K562 (cell line): ENCODE measurements around the gene C15orf61. TPM values are rescaled to one million over a fixed set of nuclear protein-coding genes. Genes with fewer than 3 reads are reported as not detected.

Source experiments
- ATAC-seq: fragments of 200-7000 bp; cut with Tn5 transposase; 3 replicates; pipeline ENCODE4 v1.9.1; 2020; ENCODE audit warnings: moderate library complexity
- BruUV-seq: library from RNA; stranded (reverse); fragments of 400-500 nt; replicated peaks from 2 replicates; lab custom pipeline; 2021; lab: Mats Ljungman, UMichigan
- CTCF ChIA-PET: fragments of 300-600 bp; formaldehyde crosslinking; extraction: SDS; loops from one replicate; lab custom pipeline; 2021; ENCODE audit warnings: low intra/inter-chr PET ratio; lab: Yijun Ruan, JAX
- POLR2A ChIA-PET: fragments of 300-600, 350-650 bp; sonication (Branson Sonifier 250); formaldehyde crosslinking; extraction: SDS; loops from one replicate; lab custom pipeline; 2021; ENCODE audit warnings: antibody characterized with exemption, inconsistent platforms; lab: Yijun Ruan, JAX
- DNase-seq, 4 experiments: peaks; one replicate each; pipeline versions ENCODE4 v3.0.0 to v3.0.0-alpha.2; 2011 to 2018; ENCODE audit warnings: low spot score in 3 of 4, mixed read lengths in 3 of 4; ENCODE audit errors: extremely low read depth in 1 of 4
- FAIRE-seq: peaks from 2 replicates; lab custom pipeline; 2011; peaks lifted over from hg19 to GRCh38; lab: Jason Lieb, UNC
- H2AFZ ChIP-seq: 2 replicates; pipeline ENCODE4 v1.6.0; 2011; ENCODE audit warnings: low read depth, low read length, control low read depth, inconsistent platforms
- H3K27ac ChIP-seq: fragments of 200-600 bp; 3 replicates; pipeline ENCODE4 v1.8.0; 2011; ENCODE audit warnings: low read depth, mild to moderate bottlenecking, control low read depth, inconsistent platforms, low read length, moderate library complexity, mixed read lengths; ENCODE audit errors: extremely low read depth
- H3K27me3 ChIP-seq, 2 experiments: fragments of 300-600 bp in 1 of 2; 2 replicates in 1 of 2; 3 replicates in 1 of 2; pipeline versions ENCODE4 v1.6.0 to v1.8.0; 2011; ENCODE audit warnings: inconsistent platforms in 2 of 2, low read length in 2 of 2, mild to moderate bottlenecking in 1 of 2, mixed read lengths in 1 of 2, moderate library complexity in 1 of 2; ENCODE audit not compliant: control insufficient read depth in 2 of 2, insufficient read depth in 2 of 2
- H3K36me3 ChIP-seq: fragments of 300-600 bp; 3 replicates; pipeline ENCODE4 v1.8.0; 2011; ENCODE audit warnings: mild to moderate bottlenecking, low read length, inconsistent platforms; ENCODE audit not compliant: control insufficient read depth, insufficient read depth
- H3K4me1 ChIP-seq, 2 experiments: fragments of 200-600 bp in 1 of 2; replicated peaks in 1 of 2; 2 replicates in 1 of 2; 3 replicates in 1 of 2; pipeline versions ENCODE4 v1.5.1 to v1.8.0; 2011; ENCODE audit warnings: inconsistent platforms in 2 of 2, low read length in 2 of 2, mild to moderate bottlenecking in 1 of 2, mixed read lengths in 1 of 2, moderate library complexity in 1 of 2; ENCODE audit not compliant: control insufficient read depth in 2 of 2, insufficient read depth in 2 of 2
- H3K4me2 ChIP-seq: 2 replicates; pipeline ENCODE4 v1.6.1; 2011; ENCODE audit warnings: low read length, control low read depth, inconsistent platforms, mixed read lengths; ENCODE audit not compliant: insufficient read depth
- H3K4me3 ChIP-seq: fragments of 200-600 bp; sonication (generic), shearing (Covaris generic); 2 replicates; pipeline ENCODE4 v1.5.1; 2016; ENCODE audit warnings: control low read depth, inconsistent platforms
- H3K79me2 ChIP-seq: fragments of 200-600 bp; 3 replicates; pipeline ENCODE4 v1.8.0; 2011; ENCODE audit warnings: low read length, inconsistent platforms; ENCODE audit not compliant: control insufficient read depth, insufficient read depth
- H3K9ac ChIP-seq, 2 experiments: 2 replicates each; pipeline versions ENCODE4 v1.6.0 to v1.6.1; 2011; ENCODE audit warnings: low read depth in 2 of 2, low read length in 2 of 2, control low read depth in 1 of 2, inconsistent platforms in 1 of 2, mild to moderate bottlenecking in 1 of 2, mixed read lengths in 1 of 2; ENCODE audit not compliant: insufficient read depth in 1 of 2
- H3K9me1 ChIP-seq: one replicate; pipeline ENCODE4 v1.6.0; 2011; ENCODE audit warnings: inconsistent platforms, mild to moderate bottlenecking, low read length, moderate library complexity; ENCODE audit not compliant: control insufficient read depth, insufficient read depth
- H3K9me3 ChIP-seq: replicated peaks from 2 replicates; pipeline ENCODE4 v1.5.1; 2011; ENCODE audit warnings: low read depth, low read length, inconsistent platforms; ENCODE audit not compliant: control insufficient read depth, insufficient read depth
- H4K20me1 ChIP-seq: replicated peaks from 2 replicates; pipeline ENCODE4 v1.6.1; 2011; ENCODE audit warnings: low read length, inconsistent platforms, mixed read lengths; ENCODE audit not compliant: control insufficient read depth, insufficient read depth
- CCAR2 ChIP-seq: fragments of 200-400 bp; formaldehyde crosslinking; IDR thresholded peaks from 2 replicates; pipeline ENCODE4 v1.6.1; 2017; ENCODE audit warnings: mild to moderate bottlenecking, low read depth, low read length
- FIP1L1 ChIP-seq: fragments of 200-400 bp; formaldehyde crosslinking; IDR thresholded peaks from 2 replicates; pipeline ENCODE4 v1.6.1; 2018; ENCODE audit warnings: mild to moderate bottlenecking, low read depth, low read length; ENCODE audit not compliant: poor library complexity, severe bottlenecking
- HNRNPUL1 ChIP-seq: fragments of 200-400 bp; formaldehyde crosslinking; IDR thresholded peaks from 2 replicates; pipeline ENCODE4 v1.6.1; 2017; ENCODE audit warnings: low read length
- MTA1 ChIP-seq: fragments of 450-650 bp; IDR thresholded peaks from 2 replicates; pipeline ENCODE4 v1.6.1; 2017; ENCODE audit warnings: borderline replicate concordance
- PHF8 ChIP-seq: fragments of 200-600 bp; sonication (generic); IDR thresholded peaks from 2 replicates; pipeline ENCODE4 v1.6.1; 2012; ENCODE audit warnings: mixed run types, mild to moderate bottlenecking, inconsistent platforms, low read length, moderate library complexity, borderline replicate concordance
- SP2 ChIP-seq: IDR thresholded peaks from 2 replicates; pipeline ENCODE4 v1.6.1; 2011; ENCODE audit warnings: mild to moderate bottlenecking, low read depth, low read length, moderate library complexity; ENCODE audit not compliant: poor library complexity, severe bottlenecking; ENCODE audit errors: extremely low read depth
- TBP ChIP-seq: optimal IDR thresholded peaks from 2 replicates; pipeline ENCODE3; 2011; ENCODE audit warnings: low read depth, low read length, improper control_type of control experiment
- U2AF2 ChIP-seq: fragments of 200-400 bp; formaldehyde crosslinking; optimal IDR thresholded peaks from 2 replicates; pipeline ENCODE3; 2017; ENCODE audit warnings: low read depth, mild to moderate bottlenecking, low read length
- ZNF12 ChIP-seq: sonication (generic); formaldehyde crosslinking; IDR thresholded peaks from 2 replicates; pipeline ENCODE4 v1.4.0; 2020; ENCODE audit warnings: mild to moderate bottlenecking, missing genetic modification reagents
- ZNF316 ChIP-seq: fragments of 450-650 bp; IDR thresholded peaks from 2 replicates; pipeline ENCODE4 v1.6.1; 2016
- ZNF695 ChIP-seq: fragments of 450-650 bp; formaldehyde crosslinking; IDR thresholded peaks from 2 replicates; pipeline ENCODE4 v1.4.0; 2020; ENCODE audit warnings: mild to moderate bottlenecking, moderate library complexity
- WGBS: fragments of 100-300 bp; shearing (Covaris generic); methylation state at CpG from one replicate; pipeline ENCODE4 v1.1.6; 2016; ENCODE audit warnings: low coverage, mixed read lengths; ENCODE audit not compliant: insufficient coverage; ENCODE audit errors: missing lambda C conversion rate; 5-methylcytosine and 5-hydroxymethylcytosine counted together
- in situ Hi-C: fragments of 300-500 bp; cut with MboI; formaldehyde crosslinking; loops from 4 replicates; pipeline ENCODE4 v1.15.0; 2018; ENCODE audit warnings: inconsistent platforms, mixed read lengths
- intact Hi-C: fragments of 100-400 bp; cut with micrococcal nuclease; formaldehyde crosslinking; loops from 2 replicates; pipeline ENCODE4 v1.14.2; 2022
- polyA plus RNA-seq, 8 experiments: library from polyadenylated mRNA; depleted of rRNA in 4 of 8; stranded (reverse) in 5 of 8; unstranded in 3 of 8; fragments of >200 nt; fragmentation: Nextera tagmentation in 2 of 8; fragmentation: Illumina TruSeq in 1 of 8; extraction: Ambion mirVana in 2 of 8; extraction: Trizol in 1 of 8; gene quantifications; 2 replicates each; pipeline versions ENCODE4 v1.2.1 to v1.2.3, GENCODE V29; 2011 to 2014; ENCODE audit warnings: inconsistent platforms in 1 of 8, missing spikeins in 1 of 8
- total RNA-seq, 7 experiments: library from RNA; depleted of rRNA in 6 of 7; stranded (reverse); fragments of >200 nt in 6 of 7; fragmentation: Illumina TruSeq in 2 of 7; extraction: Trizol in 2 of 7; gene quantifications; 2 replicates each; pipeline versions ENCODE4 v1.2.1 to v1.2.3, GENCODE V29; 2011 to 2021; ENCODE audit warnings: low replicate concordance in 1 of 7
- TF ChIP-seq, protein P1 (sequence below): fragments of 250-450 bp; sonication (Bioruptor Pico); IDR thresholded peaks from 2 replicates; pipeline ENCODE4 v1.9.0; 2021; ENCODE audit warnings: mild to moderate bottlenecking
- TF ChIP-seq, protein P2 (sequence below): fragments of 200-600 bp; sonication (generic); IDR thresholded peaks from one replicate; pipeline ENCODE4 v1.6.1; 2012; ENCODE audit warnings: mild to moderate bottlenecking, low read depth, low read length, inconsistent platforms

The C15orf61 gene
- total and polyA plus RNA-seq, 9 of the 15 experiments (the other 6 are each of a cell fraction or from before 2014, with no cell fraction given), result 1.6 to 10.5 (median 4.3) TPM

DNA sequence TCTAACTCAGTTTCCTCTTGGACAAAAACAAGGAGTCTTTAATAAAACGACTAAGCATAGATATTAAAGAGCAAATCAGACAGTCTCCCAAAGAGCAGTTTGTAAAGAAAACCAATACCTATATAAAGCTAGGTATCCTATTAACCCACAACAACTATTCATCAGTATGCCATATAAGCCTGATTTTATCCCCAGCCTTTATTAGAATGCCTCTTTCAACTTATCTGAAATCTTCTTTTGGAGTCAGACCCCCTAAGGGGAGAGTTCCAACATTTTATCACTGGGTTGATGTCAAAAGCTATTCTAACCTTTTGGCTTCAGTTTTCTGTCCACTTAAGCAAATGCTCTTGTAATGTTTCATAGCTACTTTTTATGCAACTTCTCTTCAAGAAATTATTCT, 39.4 kb downstream of the C15orf61 start:
- CTCF ChIA-PET, result no interaction called here
- Histone ChIP-seq H4K20me1 (no peaks in the 10 kb centered on the region), H3K79me2 (no peaks in the 10 kb centered on the region), H2AFZ (no peak overlapping the region), H3K4me3 (no peak overlapping the region), H3K27me3 (no peaks in the 10 kb centered on the region), H3K9ac (no peak overlapping the region), H3K4me1 (no peaks in the 10 kb centered on the region; a peak in 1 of 5 replicates), H3K27ac (no peak overlapping the region), H3K36me3 (peaks cover 18% of the 10 kb centered on the region; the same call in 1 of the 3 replicates), H3K4me2 (no peak overlapping the region), H3K9me3 (no peaks in the 10 kb centered on the region; the same call in 1 of the 2 replicates), H3K9me1 (no peaks in the 10 kb centered on the region)
- in situ Hi-C loops (no loop called here), intact Hi-C loops (no loop called here)
- POLR2A ChIA-PET, result interaction anchor here (1.9 to 2.8 kb wide), 2 partner anchors 9 to 17 kb away, joined by 6 to 13 read pairs; no protein-coding TSS in a partner anchor
- FAIRE-seq (no peak), ATAC-seq (no peak), DNase-seq (no peak)
- no TSS peak for BruUV-seq
- 21% methylated on average over 1 of the region's 1 CpG for WGBS
- TF ChIP-seq, protein P1, sequence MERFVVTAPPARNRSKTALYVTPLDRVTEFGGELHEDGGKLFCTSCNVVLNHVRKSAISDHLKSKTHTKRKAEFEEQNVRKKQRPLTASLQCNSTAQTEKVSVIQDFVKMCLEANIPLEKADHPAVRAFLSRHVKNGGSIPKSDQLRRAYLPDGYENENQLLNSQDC, result no peak
- TF ChIP-seq ZNF695 (CRISPR knock-in tag) (no peak), ZNF316 (no peak), MTA1 (no peak), TBP (no peak), U2AF2 (no peak), SP2 (no peak), CCAR2 (no peak), FIP1L1 (no peak), PHF8 (no peak), HNRNPUL1 (no peak), ZNF12 (CRISPR knock-in tag) (no peak)
- TF ChIP-seq, protein P2, sequence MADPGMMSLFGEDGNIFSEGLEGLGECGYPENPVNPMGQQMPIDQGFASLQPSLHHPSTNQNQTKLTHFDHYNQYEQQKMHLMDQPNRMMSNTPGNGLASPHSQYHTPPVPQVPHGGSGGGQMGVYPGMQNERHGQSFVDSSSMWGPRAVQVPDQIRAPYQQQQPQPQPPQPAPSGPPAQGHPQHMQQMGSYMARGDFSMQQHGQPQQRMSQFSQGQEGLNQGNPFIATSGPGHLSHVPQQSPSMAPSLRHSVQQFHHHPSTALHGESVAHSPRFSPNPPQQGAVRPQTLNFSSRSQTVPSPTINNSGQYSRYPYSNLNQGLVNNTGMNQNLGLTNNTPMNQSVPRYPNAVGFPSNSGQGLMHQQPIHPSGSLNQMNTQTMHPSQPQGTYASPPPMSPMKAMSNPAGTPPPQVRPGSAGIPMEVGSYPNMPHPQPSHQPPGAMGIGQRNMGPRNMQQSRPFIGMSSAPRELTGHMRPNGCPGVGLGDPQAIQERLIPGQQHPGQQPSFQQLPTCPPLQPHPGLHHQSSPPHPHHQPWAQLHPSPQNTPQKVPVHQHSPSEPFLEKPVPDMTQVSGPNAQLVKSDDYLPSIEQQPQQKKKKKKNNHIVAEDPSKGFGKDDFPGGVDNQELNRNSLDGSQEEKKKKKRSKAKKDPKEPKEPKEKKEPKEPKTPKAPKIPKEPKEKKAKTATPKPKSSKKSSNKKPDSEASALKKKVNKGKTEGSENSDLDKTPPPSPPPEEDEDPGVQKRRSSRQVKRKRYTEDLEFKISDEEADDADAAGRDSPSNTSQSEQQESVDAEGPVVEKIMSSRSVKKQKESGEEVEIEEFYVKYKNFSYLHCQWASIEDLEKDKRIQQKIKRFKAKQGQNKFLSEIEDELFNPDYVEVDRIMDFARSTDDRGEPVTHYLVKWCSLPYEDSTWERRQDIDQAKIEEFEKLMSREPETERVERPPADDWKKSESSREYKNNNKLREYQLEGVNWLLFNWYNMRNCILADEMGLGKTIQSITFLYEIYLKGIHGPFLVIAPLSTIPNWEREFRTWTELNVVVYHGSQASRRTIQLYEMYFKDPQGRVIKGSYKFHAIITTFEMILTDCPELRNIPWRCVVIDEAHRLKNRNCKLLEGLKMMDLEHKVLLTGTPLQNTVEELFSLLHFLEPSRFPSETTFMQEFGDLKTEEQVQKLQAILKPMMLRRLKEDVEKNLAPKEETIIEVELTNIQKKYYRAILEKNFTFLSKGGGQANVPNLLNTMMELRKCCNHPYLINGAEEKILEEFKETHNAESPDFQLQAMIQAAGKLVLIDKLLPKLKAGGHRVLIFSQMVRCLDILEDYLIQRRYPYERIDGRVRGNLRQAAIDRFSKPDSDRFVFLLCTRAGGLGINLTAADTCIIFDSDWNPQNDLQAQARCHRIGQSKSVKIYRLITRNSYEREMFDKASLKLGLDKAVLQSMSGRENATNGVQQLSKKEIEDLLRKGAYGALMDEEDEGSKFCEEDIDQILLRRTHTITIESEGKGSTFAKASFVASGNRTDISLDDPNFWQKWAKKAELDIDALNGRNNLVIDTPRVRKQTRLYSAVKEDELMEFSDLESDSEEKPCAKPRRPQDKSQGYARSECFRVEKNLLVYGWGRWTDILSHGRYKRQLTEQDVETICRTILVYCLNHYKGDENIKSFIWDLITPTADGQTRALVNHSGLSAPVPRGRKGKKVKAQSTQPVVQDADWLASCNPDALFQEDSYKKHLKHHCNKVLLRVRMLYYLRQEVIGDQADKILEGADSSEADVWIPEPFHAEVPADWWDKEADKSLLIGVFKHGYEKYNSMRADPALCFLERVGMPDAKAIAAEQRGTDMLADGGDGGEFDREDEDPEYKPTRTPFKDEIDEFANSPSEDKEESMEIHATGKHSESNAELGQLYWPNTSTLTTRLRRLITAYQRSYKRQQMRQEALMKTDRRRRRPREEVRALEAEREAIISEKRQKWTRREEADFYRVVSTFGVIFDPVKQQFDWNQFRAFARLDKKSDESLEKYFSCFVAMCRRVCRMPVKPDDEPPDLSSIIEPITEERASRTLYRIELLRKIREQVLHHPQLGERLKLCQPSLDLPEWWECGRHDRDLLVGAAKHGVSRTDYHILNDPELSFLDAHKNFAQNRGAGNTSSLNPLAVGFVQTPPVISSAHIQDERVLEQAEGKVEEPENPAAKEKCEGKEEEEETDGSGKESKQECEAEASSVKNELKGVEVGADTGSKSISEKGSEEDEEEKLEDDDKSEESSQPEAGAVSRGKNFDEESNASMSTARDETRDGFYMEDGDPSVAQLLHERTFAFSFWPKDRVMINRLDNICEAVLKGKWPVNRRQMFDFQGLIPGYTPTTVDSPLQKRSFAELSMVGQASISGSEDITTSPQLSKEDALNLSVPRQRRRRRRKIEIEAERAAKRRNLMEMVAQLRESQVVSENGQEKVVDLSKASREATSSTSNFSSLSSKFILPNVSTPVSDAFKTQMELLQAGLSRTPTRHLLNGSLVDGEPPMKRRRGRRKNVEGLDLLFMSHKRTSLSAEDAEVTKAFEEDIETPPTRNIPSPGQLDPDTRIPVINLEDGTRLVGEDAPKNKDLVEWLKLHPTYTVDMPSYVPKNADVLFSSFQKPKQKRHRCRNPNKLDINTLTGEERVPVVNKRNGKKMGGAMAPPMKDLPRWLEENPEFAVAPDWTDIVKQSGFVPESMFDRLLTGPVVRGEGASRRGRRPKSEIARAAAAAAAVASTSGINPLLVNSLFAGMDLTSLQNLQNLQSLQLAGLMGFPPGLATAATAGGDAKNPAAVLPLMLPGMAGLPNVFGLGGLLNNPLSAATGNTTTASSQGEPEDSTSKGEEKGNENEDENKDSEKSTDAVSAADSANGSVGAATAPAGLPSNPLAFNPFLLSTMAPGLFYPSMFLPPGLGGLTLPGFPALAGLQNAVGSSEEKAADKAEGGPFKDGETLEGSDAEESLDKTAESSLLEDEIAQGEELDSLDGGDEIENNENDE, result no peak
